ENCODE measurements around the gene ACER3. TPM values are rescaled to one million over a fixed set of nuclear protein-coding genes. Genes with fewer than 3 reads are reported as not detected.

Gene ACER3
- total RNA-seq, 1 donor: 15.3 TPM

GRCh38 chr11:77026221-77026620, 165.5 kb downstream of the ACER3 start:
- TF ChIP-seq CTCF (IDR thresholded peaks at IDR 0.05; ENCODE audit: insufficient read depth, low read length): no peak

GRCh38 chr11:77026743-77027142, 166.0 kb downstream of the ACER3 start:
- no peak for TF ChIP-seq CTCF (IDR thresholded peaks at IDR 0.05; ENCODE audit: insufficient read depth, low read length)
- DNase-seq (ENCODE audit: low read depth): no peak
- no peak overlapping the region for H3K4me3 ChIP-seq (ENCODE audit: low read depth, low read length)

More at GRCh38 chr11:77026221-77026620, 165.5 kb downstream of the ACER3 start:
- no peak for DNase-seq (ENCODE audit: low read depth)
- H3K4me3 ChIP-seq (ENCODE audit: low read depth, low read length): no peak overlapping the region

GRCh38 chr11:77027275-77027674, 166.6 kb downstream of the ACER3 start:
- no peak overlapping the region for H3K4me3 ChIP-seq (ENCODE audit: low read depth, low read length)
- no peak for TF ChIP-seq CTCF (IDR thresholded peaks at IDR 0.05; ENCODE audit: insufficient read depth, low read length)
- peak; percentile 30 for DNase-seq (ENCODE audit: low read depth)

- no peak for DNase-seq (ENCODE audit: low read depth)
- H3K4me3 ChIP-seq (ENCODE audit: low read depth, low read length): no peak overlapping the region
- TF ChIP-seq CTCF (IDR thresholded peaks at IDR 0.05; ENCODE audit: insufficient read depth, low read length): no peak
These were observed 169.1 kb downstream of the ACER3 start for GRCh38 chr11:77029829-77030228.

- TF ChIP-seq CTCF (IDR thresholded peaks at IDR 0.05; ENCODE audit: insufficient read depth, low read length): no peak
- no peak overlapping the region for H3K4me3 ChIP-seq (ENCODE audit: low read depth, low read length)
- DNase-seq (ENCODE audit: low read depth): no peak
These were observed 170.2 kb downstream of the ACER3 start for GRCh38 chr11:77030834-77031414.

- TF ChIP-seq CTCF (IDR thresholded peaks at IDR 0.05; ENCODE audit: insufficient read depth, low read length): no peak
- no peak overlapping the region for H3K4me3 ChIP-seq (ENCODE audit: low read depth, low read length)
- no peak for DNase-seq (ENCODE audit: low read depth)
These were observed 170.9 kb downstream of the ACER3 start for GRCh38 chr11:77031599-77031998.

- no peak for DNase-seq (ENCODE audit: low read depth)
- no peak for TF ChIP-seq CTCF (IDR thresholded peaks at IDR 0.05; ENCODE audit: insufficient read depth, low read length)
- H3K4me3 ChIP-seq (ENCODE audit: low read depth, low read length): no peak overlapping the region
These were observed 174.3 kb downstream of the ACER3 start for GRCh38 chr11:77035039-77035438.

All from fibroblast of the aortic adventitia (primary cell).